Endodermal cell (in vitro differentiated cells): ENCODE data around the gene ELL2. TPM values are rescaled to one million over a fixed set of nuclear protein-coding genes. Genes with fewer than 3 reads are reported as not detected.
A peak's percentile ranks its signal among the peaks of the same experiment; 100 is the strongest.

ENCODE experiments used
- DNase-seq: peaks from one replicate; pipeline ENCODE4 v3.0.0-alpha.2; 2017
- H3K27ac ChIP-seq: 2 replicates; pipeline ENCODE4 v1.5.1; 2013; ENCODE audit warnings: mild to moderate bottlenecking, low read depth, low read length, moderate library complexity
- H3K27me3 ChIP-seq: 2 replicates; pipeline ENCODE4 v1.6.1; 2013; ENCODE audit warnings: mild to moderate bottlenecking, low read length, moderate library complexity; ENCODE audit not compliant: insufficient read depth, control insufficient read depth, poor library complexity, severe bottlenecking
- H3K36me3 ChIP-seq: 2 replicates; pipeline ENCODE4 v1.7.0; 2013; ENCODE audit warnings: mild to moderate bottlenecking, low read length, moderate library complexity; ENCODE audit not compliant: control insufficient read depth, insufficient read depth
- H3K4me1 ChIP-seq: one replicate; pipeline ENCODE4 v1.7.0; 2013; ENCODE audit warnings: low read length; ENCODE audit not compliant: control insufficient read depth, insufficient read depth
- H3K4me3 ChIP-seq: 2 replicates; pipeline ENCODE4 v1.5.1; 2013; ENCODE audit warnings: mild to moderate bottlenecking, low read length, moderate library complexity
- H3K9ac ChIP-seq: 2 replicates; pipeline ENCODE4 v1.6.1; 2013; ENCODE audit warnings: mild to moderate bottlenecking, low read length, moderate library complexity; ENCODE audit not compliant: poor library complexity, severe bottlenecking; ENCODE audit errors: extremely low read depth
- H3K9me3 ChIP-seq: 2 replicates; pipeline ENCODE4 v1.6.1; 2013; ENCODE audit warnings: mild to moderate bottlenecking, low read length, moderate library complexity; ENCODE audit not compliant: control insufficient read depth
- H3K27ac Mint-ChIP-seq: 2 replicates; pipeline ENCODE4 v1.8.0; 2020; ENCODE audit warnings: mixed read lengths
- H3K27me3 Mint-ChIP-seq: 2 replicates; pipeline ENCODE4 v1.8.0; 2021; ENCODE audit warnings: mild to moderate bottlenecking, mixed read lengths; ENCODE audit not compliant: insufficient read depth
- H3K36me3 Mint-ChIP-seq: 2 replicates; pipeline ENCODE4 v1.8.0; 2020; ENCODE audit warnings: low read depth, mixed read lengths
- H3K4me1 Mint-ChIP-seq: 2 replicates; pipeline ENCODE4 v1.8.0; 2020; ENCODE audit warnings: mixed read lengths
- H3K4me3 Mint-ChIP-seq: 2 replicates; pipeline ENCODE4 v1.8.0; 2020; ENCODE audit warnings: mild to moderate bottlenecking, moderate library complexity, mixed read lengths
- H3K9me3 Mint-ChIP-seq: 2 replicates; pipeline ENCODE4 v1.8.0; 2020; ENCODE audit warnings: mild to moderate bottlenecking, mixed read lengths
- CTCF ChIP-seq: fragments of 200-600 bp; sonication (generic); conservative IDR thresholded peaks from 2 replicates; pipeline ENCODE4 v1.5.0; 2021; ENCODE audit warnings: antibody characterized with exemption, mild to moderate bottlenecking
- WGBS, 2 experiments: methylation state at CpG; one replicate each; pipeline versions ENCODE4 v1.1.5 to v1.1.7; 2013; ENCODE audit warnings: missing lambda C conversion rate in 2 of 2, mixed read lengths in 1 of 2; ENCODE audit not compliant: insufficient coverage in 1 of 2, insufficient read length in 1 of 2; 5-methylcytosine and 5-hydroxymethylcytosine counted together
- total RNA-seq, 2 donors: library from RNA; stranded (reverse); fragmentation: NEBNext Ultra II Directional in 1 of 2; extraction: Animal tissue kit (Norgen Biotek cat#: 25700) in 1 of 2; gene quantifications; 2 replicates in 1 of 2; 3 replicates in 1 of 2; pipeline ENCODE4 v1.2.1, GENCODE V29; 2021

ELL2 gene
- total RNA-seq, 2 donors from 2014 or later = 28.6 to 44.1 TPM

- Mint-ChIP-seq H3K27me3 (no peaks in the 10 kb centered on the region), H3K4me3 (no peak overlapping the region), H3K27ac (no peak overlapping the region), H3K4me1 (peaks cover 15% of the 10 kb centered on the region), H3K9me3 (no peaks in the 10 kb centered on the region), H3K36me3 (no peaks in the 10 kb centered on the region)
- Histone ChIP-seq H3K27me3 (no peaks in the 10 kb centered on the region), H3K9ac (no peak overlapping the region), H3K27ac (no peak overlapping the region), H3K4me3 (peak overlapping the region; percentile 32), H3K9me3 (peaks cover 6% of the 10 kb centered on the region), H3K36me3 (no peaks in the 10 kb centered on the region), H3K4me1 (peaks cover 10% of the 10 kb centered on the region)
- 93 to 96% methylated on average over 5 of the region's 5 CpGs for WGBS, 2 experiments
- no peak for DNase-seq
- no peak for TF ChIP-seq CTCF
Measured at GRCh38 chr5:95969651-95970358, 8.2 kb upstream of the ELL2 start.

- H3K9ac ChIP-seq = no peak overlapping the region
- DNase-seq = no peak
- Mint-ChIP-seq H3K27ac (no peak overlapping the region), H3K27me3 (no peaks in the 10 kb centered on the region), H3K4me1 (peaks cover 21% of the 10 kb centered on the region), H3K36me3 (no peaks in the 10 kb centered on the region), H3K4me3 (no peak overlapping the region), H3K9me3 (no peaks in the 10 kb centered on the region)
- H3K9me3 ChIP-seq = peaks cover 6% of the 10 kb centered on the region
- H3K27ac ChIP-seq = no peak overlapping the region
- H3K27me3 ChIP-seq = no peaks in the 10 kb centered on the region
- H3K4me3 ChIP-seq = no peak overlapping the region
- H3K4me1 ChIP-seq = peaks cover 17% of the 10 kb centered on the region
- no peak for TF ChIP-seq CTCF
- WGBS, 2 experiments = 96 to 98% methylated on average over 5 of the region's 5 CpGs
- H3K36me3 ChIP-seq = no peaks in the 10 kb centered on the region
Measured at GRCh38 chr5:95969055-95969454, 7.4 kb upstream of the ELL2 start.

GRCh38 chr5:95967236-95967635, 5.6 kb upstream of the ELL2 start:
- Histone ChIP-seq H3K36me3 (no peaks in the 10 kb centered on the region), H3K4me1 (peaks cover 17% of the 10 kb centered on the region), H3K27me3 (no peaks in the 10 kb centered on the region), H3K9me3 (peaks cover 6% of the 10 kb centered on the region), H3K27ac (no peak overlapping the region), H3K9ac (no peak overlapping the region), H3K4me3 (no peak overlapping the region)
- Mint-ChIP-seq H3K36me3 (no peaks in the 10 kb centered on the region), H3K4me3 (no peak overlapping the region), H3K27me3 (no peaks in the 10 kb centered on the region), H3K9me3 (no peaks in the 10 kb centered on the region), H3K27ac (no peak overlapping the region), H3K4me1 (peaks cover 36% of the 10 kb centered on the region)
- no peak for TF ChIP-seq CTCF
- 92 to 100% methylated on average over 1 of the region's 1 CpG for WGBS, 2 experiments
- DNase-seq = no peak
